H9 (cell line): ENCODE data around the gene LAMC2. TPM values are rescaled to one million over a fixed set of nuclear protein-coding genes. Genes with fewer than 3 reads are reported as not detected.

Experiments
- DNase-seq: peaks from one replicate; pipeline ENCODE4 v3.0.0-alpha.2; 2017
- H2AFZ ChIP-seq: one replicate; pipeline ENCODE4 v1.6.1; 2013; ENCODE audit warnings: mild to moderate bottlenecking, low read length, control low read depth, moderate library complexity
- H2AK5ac ChIP-seq: 2 replicates; pipeline ENCODE4 v1.6.1; 2013; ENCODE audit warnings: low read length, control low read depth, mixed read lengths; ENCODE audit not compliant: insufficient read length
- H2BK120ac ChIP-seq: one replicate; pipeline ENCODE4 v1.6.1; 2013; ENCODE audit warnings: low read depth, mild to moderate bottlenecking, low read length, control low read depth, inconsistent platforms; ENCODE audit not compliant: poor library complexity, severe bottlenecking
- H2BK12ac ChIP-seq: 2 replicates; pipeline ENCODE4 v1.6.1; 2013; ENCODE audit warnings: low read length, control low read depth, mixed read lengths, low read depth; ENCODE audit not compliant: insufficient read length
- H2BK15ac ChIP-seq: 2 replicates; pipeline ENCODE4 v1.6.1; 2013; ENCODE audit warnings: low read depth, low read length, control low read depth
- H2BK20ac ChIP-seq: one replicate; pipeline ENCODE4 v1.6.1; 2013; ENCODE audit warnings: low read depth, mild to moderate bottlenecking, low read length, control low read depth, inconsistent platforms; ENCODE audit not compliant: poor library complexity, severe bottlenecking
- H2BK5ac ChIP-seq: 2 replicates; pipeline ENCODE4 v1.6.1; 2013; ENCODE audit warnings: low read length, control low read depth, mixed read lengths; ENCODE audit not compliant: insufficient read length
- H3K14ac ChIP-seq: 2 replicates; pipeline ENCODE4 v1.6.1; 2013; ENCODE audit warnings: low read length, control low read depth; ENCODE audit not compliant: insufficient read depth
- H3K18ac ChIP-seq: 2 replicates; pipeline ENCODE4 v1.6.1; 2013; ENCODE audit warnings: low read depth, mild to moderate bottlenecking, mixed read lengths, low read length, control low read depth; ENCODE audit not compliant: insufficient read length
- H3K23ac ChIP-seq: 2 replicates; pipeline ENCODE4 v1.6.1; 2013; ENCODE audit warnings: low read length, control low read depth, mixed read lengths, low read depth; ENCODE audit not compliant: insufficient read length
- H3K23me2 ChIP-seq: 2 replicates; pipeline ENCODE4 v1.6.1; 2013; ENCODE audit warnings: low read depth, mild to moderate bottlenecking, mixed read lengths, low read length, control low read depth; ENCODE audit not compliant: insufficient read length, poor library complexity, severe bottlenecking
- H3K27ac ChIP-seq: 2 replicates; pipeline ENCODE4 v1.5.1; 2013; ENCODE audit warnings: low read length, control low read depth, mixed read lengths, low read depth; ENCODE audit not compliant: insufficient read length
- H3K27me3 ChIP-seq: 2 replicates; pipeline ENCODE4 v1.6.1; 2013; ENCODE audit warnings: low read length, control low read depth, inconsistent platforms; ENCODE audit not compliant: insufficient read depth
- H3K4ac ChIP-seq: 2 replicates; pipeline ENCODE4 v1.6.1; 2013; ENCODE audit warnings: low read depth, mild to moderate bottlenecking, control low read depth, inconsistent platforms, low read length, moderate library complexity
- H3K4me1 ChIP-seq: 2 replicates; pipeline ENCODE4 v1.6.1; 2013; ENCODE audit warnings: low read length, control low read depth, inconsistent platforms; ENCODE audit not compliant: insufficient read depth
- H3K4me2 ChIP-seq: 2 replicates; pipeline ENCODE4 v1.6.1; 2013; ENCODE audit warnings: low read length, control low read depth, mixed read lengths; ENCODE audit not compliant: insufficient read length, insufficient read depth
- H3K56ac ChIP-seq: 2 replicates; pipeline ENCODE4 v1.6.1; 2013; ENCODE audit warnings: low read depth, mild to moderate bottlenecking, mixed read lengths, low read length, control low read depth; ENCODE audit not compliant: insufficient read length
- H3K79me1 ChIP-seq: 2 replicates; pipeline ENCODE4 v1.6.1; 2013; ENCODE audit warnings: low read depth, mild to moderate bottlenecking, moderate library complexity, low read length, control low read depth, inconsistent platforms; ENCODE audit not compliant: insufficient read depth, poor library complexity, severe bottlenecking
- H3K79me2 ChIP-seq: 2 replicates; pipeline ENCODE4 v1.6.1; 2013; ENCODE audit warnings: low read length, control low read depth, inconsistent platforms; ENCODE audit not compliant: insufficient read depth
- H3K9ac ChIP-seq: 2 replicates; pipeline ENCODE4 v1.6.1; 2013; ENCODE audit warnings: low read length, control low read depth, mixed read lengths; ENCODE audit not compliant: insufficient read length; ENCODE audit errors: extremely low read depth
- H3K9me3 ChIP-seq: one replicate; pipeline ENCODE4 v1.6.1; 2013; ENCODE audit warnings: low read depth, low read length, inconsistent platforms; ENCODE audit not compliant: control insufficient read depth
- H3T11ph ChIP-seq: one replicate; pipeline ENCODE4 v1.6.1; 2013; ENCODE audit warnings: mild to moderate bottlenecking, low read length, control low read depth, inconsistent platforms
- H4K20me1 ChIP-seq: one replicate; pipeline ENCODE4 v1.6.1; 2013; ENCODE audit not compliant: control insufficient read depth, insufficient read length, insufficient read depth
- H4K5ac ChIP-seq: 2 replicates; pipeline ENCODE4 v1.6.1; 2013; ENCODE audit warnings: low read depth, mild to moderate bottlenecking, mixed read lengths, low read length, control low read depth; ENCODE audit not compliant: insufficient read length
- H4K8ac ChIP-seq: replicated peaks from 2 replicates; pipeline ENCODE4 v1.6.1; 2013; ENCODE audit warnings: low read length, control low read depth, mixed read lengths, low read depth; ENCODE audit not compliant: insufficient read length
- H4K91ac ChIP-seq: 2 replicates; pipeline ENCODE4 v1.6.1; 2013; ENCODE audit warnings: low read depth, mild to moderate bottlenecking, moderate library complexity, mixed read lengths, low read length, control low read depth; ENCODE audit not compliant: insufficient read length
- H3K27ac Mint-ChIP-seq, 3 experiments: 2 replicates in 2 of 3; 3 replicates in 1 of 3; pipeline ENCODE4 v1.8.0; 2020 to 2021; ENCODE audit warnings: mixed read lengths in 3 of 3, mild to moderate bottlenecking in 1 of 3, moderate library complexity in 1 of 3
- H3K27me3 Mint-ChIP-seq: 2 replicates; pipeline ENCODE4 v1.8.0; 2021; ENCODE audit warnings: low read depth, mild to moderate bottlenecking, moderate library complexity, mixed read lengths
- H3K36me3 Mint-ChIP-seq, 3 experiments: 2 replicates in 2 of 3; 3 replicates in 1 of 3; pipeline ENCODE4 v1.8.0; 2020 to 2021; ENCODE audit warnings: low read depth in 3 of 3, mixed read lengths in 3 of 3; ENCODE audit not compliant: insufficient read depth in 1 of 3
- H3K4me1 Mint-ChIP-seq, 2 experiments: 2 replicates each; pipeline ENCODE4 v1.8.0; 2020; ENCODE audit warnings: mixed read lengths in 2 of 2
- H3K4me3 Mint-ChIP-seq, 2 experiments: 2 replicates in 1 of 2; 3 replicates in 1 of 2; pipeline ENCODE4 v1.8.0; 2020 to 2021; ENCODE audit warnings: mild to moderate bottlenecking in 2 of 2, mixed read lengths in 2 of 2, moderate library complexity in 1 of 2
- H3K9me3 Mint-ChIP-seq, 2 experiments: 2 replicates in 1 of 2; 3 replicates in 1 of 2; pipeline ENCODE4 v1.8.0; 2020; ENCODE audit warnings: mild to moderate bottlenecking in 2 of 2, mixed read lengths in 2 of 2, moderate library complexity in 1 of 2
- WGBS: extraction: QIAGEN DNeasy Blood & Tissue Kit; methylation state at CpG from one replicate; pipeline ENCODE4 v1.1.7; 2013; ENCODE audit warnings: missing lambda C conversion rate, low lambda C conversion rate, mixed read lengths; ENCODE audit not compliant: insufficient read length; ENCODE audit errors: extremely low coverage; 5-methylcytosine and 5-hydroxymethylcytosine counted together
- total RNA-seq: library from RNA; stranded (reverse); gene quantifications from 2 replicates; pipeline ENCODE4 v1.2.1, GENCODE V29; 2021
- TF ChIP-seq, protein P1 (sequence below): fragments of 200-600 bp; sonication (generic); conservative IDR thresholded peaks from 3 replicates; pipeline ENCODE4 v1.8.0; 2021; ENCODE audit warnings: antibody characterized with exemption, mild to moderate bottlenecking

LAMC2 gene
- total RNA-seq, 1 experiment from 2014 or later = 7.4 TPM

DNA sequence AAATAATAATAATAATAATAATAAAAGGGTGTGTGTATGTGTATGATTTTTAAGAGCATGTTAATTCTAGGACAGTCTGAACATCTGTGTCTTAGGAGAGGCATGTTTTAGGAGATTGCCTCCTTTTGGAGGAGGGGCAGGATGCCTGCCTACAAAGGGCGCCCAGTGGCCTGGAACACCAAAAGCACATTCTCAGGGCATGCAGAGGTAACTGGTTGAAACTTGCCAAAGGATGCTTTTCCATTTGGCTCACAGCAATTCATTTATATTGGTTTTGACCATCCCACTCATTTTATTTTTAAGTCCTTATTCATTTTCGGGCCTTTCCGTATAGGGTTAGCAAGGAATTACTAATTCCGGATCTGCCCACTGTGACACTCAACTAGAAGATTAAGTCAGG lies 21.1 kb upstream of the LAMC2 start:
- H3K4me1 Mint-ChIP-seq = peaks cover 17 to 20% of the 10 kb centered on the region in 2 experiments
- Histone ChIP-seq H3K27me3 (no peaks in the 10 kb centered on the region), H3K27ac (no peak overlapping the region), H2BK5ac (no peak overlapping the region), H4K20me1 (no peaks in the 10 kb centered on the region), H2BK12ac (no peak overlapping the region), H2BK15ac (no peak overlapping the region), H2BK20ac (no peak overlapping the region), H3K79me1 (no peaks in the 10 kb centered on the region), H2AFZ (no peak overlapping the region), H2BK120ac (no peak overlapping the region), H3T11ph (no peak overlapping the region), H3K18ac (no peak overlapping the region), H4K91ac (no peak overlapping the region), H3K14ac (no peak overlapping the region), H3K9ac (no peak overlapping the region), H2AK5ac (no peak overlapping the region), H3K4me1 (no peaks in the 10 kb centered on the region; the same call in 1 of the 2 replicates), H3K4ac (no peak overlapping the region), H3K23ac (no peak overlapping the region), H4K8ac (no peak overlapping the region), H3K23me2 (no peaks in the 10 kb centered on the region), H3K56ac (no peak overlapping the region), H4K5ac (no peak overlapping the region), H3K9me3 (no peaks in the 10 kb centered on the region), H3K4me2 (no peak overlapping the region), H3K79me2 (no peaks in the 10 kb centered on the region)
- H3K27me3 Mint-ChIP-seq = no peaks in the 10 kb centered on the region
- H3K4me3 Mint-ChIP-seq = no peak overlapping the region
- TF ChIP-seq, protein P1, sequence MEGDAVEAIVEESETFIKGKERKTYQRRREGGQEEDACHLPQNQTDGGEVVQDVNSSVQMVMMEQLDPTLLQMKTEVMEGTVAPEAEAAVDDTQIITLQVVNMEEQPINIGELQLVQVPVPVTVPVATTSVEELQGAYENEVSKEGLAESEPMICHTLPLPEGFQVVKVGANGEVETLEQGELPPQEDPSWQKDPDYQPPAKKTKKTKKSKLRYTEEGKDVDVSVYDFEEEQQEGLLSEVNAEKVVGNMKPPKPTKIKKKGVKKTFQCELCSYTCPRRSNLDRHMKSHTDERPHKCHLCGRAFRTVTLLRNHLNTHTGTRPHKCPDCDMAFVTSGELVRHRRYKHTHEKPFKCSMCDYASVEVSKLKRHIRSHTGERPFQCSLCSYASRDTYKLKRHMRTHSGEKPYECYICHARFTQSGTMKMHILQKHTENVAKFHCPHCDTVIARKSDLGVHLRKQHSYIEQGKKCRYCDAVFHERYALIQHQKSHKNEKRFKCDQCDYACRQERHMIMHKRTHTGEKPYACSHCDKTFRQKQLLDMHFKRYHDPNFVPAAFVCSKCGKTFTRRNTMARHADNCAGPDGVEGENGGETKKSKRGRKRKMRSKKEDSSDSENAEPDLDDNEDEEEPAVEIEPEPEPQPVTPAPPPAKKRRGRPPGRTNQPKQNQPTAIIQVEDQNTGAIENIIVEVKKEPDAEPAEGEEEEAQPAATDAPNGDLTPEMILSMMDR = no peak
- no peaks in the 10 kb centered on the region for H3K36me3 Mint-ChIP-seq
- WGBS = no CpG with 5 or more reads among the region's 4 CpGs
- DNase-seq = no peak
- H3K27ac Mint-ChIP-seq = no peak overlapping the region
- no peaks in the 10 kb centered on the region for H3K9me3 Mint-ChIP-seq
